GM12864 (cell line): Measurements from ENCODE around the gene CENPP.

Experiments
- DNase-seq: peaks from one replicate; pipeline ENCODE4 v3.0.0-alpha.2; 2011; ENCODE audit warnings: low read depth
- H3K4me3 ChIP-seq: 2 replicates; pipeline ENCODE4 v1.5.1; 2011; ENCODE audit warnings: mild to moderate bottlenecking, low read depth, low read length, control low read depth
- CTCF ChIP-seq: IDR thresholded peaks from 2 replicates; pipeline ENCODE4 v1.5.1; 2011; ENCODE audit warnings: low read depth, mild to moderate bottlenecking, moderate library complexity, low read length, control low read depth, inconsistent platforms; ENCODE audit errors: missing control alignments

Gene CENPP

GRCh38 chr9:92446536-92446935, 120.8 kb downstream of the CENPP start:
- TF ChIP-seq CTCF: no peak
- no peak for DNase-seq
- no peak overlapping the region for H3K4me3 ChIP-seq

GRCh38 chr9:92455217-92455616, 129.5 kb downstream of the CENPP start:
- DNase-seq: no peak
- TF ChIP-seq CTCF: peak; percentile 41
- no peak overlapping the region for H3K4me3 ChIP-seq

GRCh38 chr9:92457576-92457975, 131.8 kb downstream of the CENPP start:
- H3K4me3 ChIP-seq: no peak overlapping the region
- DNase-seq: no peak
- no peak for TF ChIP-seq CTCF

GRCh38 chr9:92463387-92463786, 137.6 kb downstream of the CENPP start:
- DNase-seq: no peak
- no peak for TF ChIP-seq CTCF
- H3K4me3 ChIP-seq: no peak overlapping the region

GRCh38 chr9:92463984-92464383, 138.2 kb downstream of the CENPP start:
- no peak overlapping the region for H3K4me3 ChIP-seq
- DNase-seq: no peak
- TF ChIP-seq CTCF: no peak

- no peak overlapping the region for H3K4me3 ChIP-seq
- no peak for DNase-seq
Measured at GRCh38 chr9:92467041-92467440, 141.3 kb downstream of the CENPP start.

More at GRCh38 chr9:92467041-92467440, 141.3 kb downstream of the CENPP start:
- no peak for TF ChIP-seq CTCF
